ENCODE measurements around the gene SAMD1. TPM values are rescaled to one million over a fixed set of nuclear protein-coding genes. Genes with fewer than 3 reads are reported as not detected.

The SAMD1 gene
- total RNA-seq, 2 donors from 2014 or later, result 11.2 to 22.1 TPM

DNA sequence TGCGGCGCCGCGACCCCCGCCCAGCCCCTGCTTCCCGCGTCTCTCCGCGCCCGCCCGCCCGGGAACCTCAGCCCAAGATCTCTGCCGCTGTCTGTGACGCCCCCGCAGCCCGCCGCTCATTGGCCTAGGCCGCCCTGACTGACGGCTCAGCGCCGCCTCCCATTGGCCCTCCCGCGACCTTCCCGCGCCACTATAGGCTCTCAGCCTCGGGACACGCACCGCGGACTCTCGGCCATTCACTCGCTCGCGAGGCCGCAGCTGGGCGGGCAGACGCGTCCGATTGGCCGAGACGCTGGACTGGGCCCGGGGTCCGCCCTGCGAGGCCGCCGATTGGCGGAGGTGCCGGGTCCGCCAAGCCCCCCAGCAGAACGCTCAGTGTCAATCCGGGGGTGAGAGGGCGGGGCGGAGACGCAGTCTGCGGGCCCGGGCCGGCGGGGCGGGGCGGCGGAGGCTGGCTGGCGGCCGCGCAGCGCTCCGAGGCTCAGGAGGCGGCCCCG is 27.2 kb upstream of the SAMD1 start, which contains the start of gene PRKACA:
Gene PRKACA, minus strand, starts transcription at position 95 of the 497 bp plus-strand sequence. CDS start 215 bp downstream, outside the sequence.
- TF ChIP-seq POLR2A (IDR thresholded peaks at IDR 0.05), result no peak
- TF ChIP-seq, protein P1, sequence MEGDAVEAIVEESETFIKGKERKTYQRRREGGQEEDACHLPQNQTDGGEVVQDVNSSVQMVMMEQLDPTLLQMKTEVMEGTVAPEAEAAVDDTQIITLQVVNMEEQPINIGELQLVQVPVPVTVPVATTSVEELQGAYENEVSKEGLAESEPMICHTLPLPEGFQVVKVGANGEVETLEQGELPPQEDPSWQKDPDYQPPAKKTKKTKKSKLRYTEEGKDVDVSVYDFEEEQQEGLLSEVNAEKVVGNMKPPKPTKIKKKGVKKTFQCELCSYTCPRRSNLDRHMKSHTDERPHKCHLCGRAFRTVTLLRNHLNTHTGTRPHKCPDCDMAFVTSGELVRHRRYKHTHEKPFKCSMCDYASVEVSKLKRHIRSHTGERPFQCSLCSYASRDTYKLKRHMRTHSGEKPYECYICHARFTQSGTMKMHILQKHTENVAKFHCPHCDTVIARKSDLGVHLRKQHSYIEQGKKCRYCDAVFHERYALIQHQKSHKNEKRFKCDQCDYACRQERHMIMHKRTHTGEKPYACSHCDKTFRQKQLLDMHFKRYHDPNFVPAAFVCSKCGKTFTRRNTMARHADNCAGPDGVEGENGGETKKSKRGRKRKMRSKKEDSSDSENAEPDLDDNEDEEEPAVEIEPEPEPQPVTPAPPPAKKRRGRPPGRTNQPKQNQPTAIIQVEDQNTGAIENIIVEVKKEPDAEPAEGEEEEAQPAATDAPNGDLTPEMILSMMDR (IDR thresholded peaks at IDR 0.05), result no peak
- Histone ChIP-seq H3K27ac (peak within 1 kb of the TSS; percentile 91 to 99 (median 96)), H3K9me3 (no peaks in the 10 kb centered on the region), H3K4me3 (peak within 1 kb of the TSS; percentile 90 to 98), H3K36me3 (replicated peaks in 1 of 2; ENCODE audit: insufficient read depth in 1 of 2, low read depth in 2 of 2) (no peaks in the 10 kb centered on the region), H3K27me3 (no peaks in the 10 kb centered on the region), H3K4me1 (peaks cover 56% of the 10 kb centered on the region)
- DNase-seq (peak; percentile 98 to 99 (median 99)), ATAC-seq (peak; percentile 93)
- intact Hi-C loops (cut with DNase I), result no loop called here
- 0% methylated on average over 40 of the region's 67 CpGs; no CpG with 5 or more reads in 1 of the 2 donors for WGBS, 2 donors

DNA sequence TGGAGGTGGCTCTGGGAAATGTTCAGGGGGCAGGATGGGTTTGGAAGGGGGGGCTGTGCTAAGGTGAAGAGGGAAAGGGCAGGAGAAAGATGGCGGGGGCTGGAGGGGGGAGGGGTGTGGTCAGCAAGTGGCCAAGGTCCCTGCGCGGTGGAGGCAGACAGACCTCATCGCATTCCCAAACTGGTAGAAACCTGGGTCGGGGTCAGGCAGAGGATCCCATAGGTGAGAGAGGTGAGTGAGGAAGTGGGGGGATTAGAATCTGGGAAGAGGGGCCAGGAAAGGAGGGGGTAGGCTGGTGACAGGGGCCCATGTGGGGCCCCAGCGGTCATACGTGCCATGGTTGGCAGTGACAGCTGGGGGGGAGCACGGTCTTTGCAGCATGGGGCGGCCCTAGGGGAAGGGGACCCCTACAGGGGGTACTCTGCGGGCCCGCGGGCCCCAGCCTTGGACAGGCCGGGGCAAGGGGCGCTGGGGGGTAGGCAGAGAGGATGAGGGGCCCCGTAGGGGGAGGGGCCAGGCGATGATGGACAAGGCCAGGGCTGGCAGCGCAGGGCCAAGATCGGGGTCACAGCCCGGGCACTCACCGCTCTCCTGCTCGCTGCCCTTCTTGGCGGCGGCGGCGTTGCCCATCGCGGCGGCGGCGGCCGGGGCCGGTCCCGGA is 26.5 kb upstream of the SAMD1 start:
- no peaks in the 10 kb centered on the region for H3K27me3 ChIP-seq
- peak overlapping the region; percentile 90 to 98 for H3K4me3 ChIP-seq
- no peaks in the 10 kb centered on the region for H3K9me3 ChIP-seq
- DNase-seq (peak; percentile 33 to 51 (median 36)), ATAC-seq (no peak)
- H3K27ac ChIP-seq, result peak overlapping the region; percentile 32 to 99 (median 76)
- intact Hi-C loops (cut with DNase I), result no loop called here
- TF ChIP-seq, protein P1 (IDR thresholded peaks at IDR 0.05), result peak in 1 of 7 experiments; percentile 9
- TF ChIP-seq POLR2A (IDR thresholded peaks at IDR 0.05), result no peak
- H3K36me3 ChIP-seq (replicated peaks in 1 of 2; ENCODE audit: insufficient read depth in 1 of 2, low read depth in 2 of 2), result no peaks in the 10 kb centered on the region
- WGBS, 2 donors, result 0 to 3% methylated on average over 11 to 33 of the region's 33 CpGs
- peaks cover 61% of the 10 kb centered on the region for H3K4me1 ChIP-seq

DNA sequence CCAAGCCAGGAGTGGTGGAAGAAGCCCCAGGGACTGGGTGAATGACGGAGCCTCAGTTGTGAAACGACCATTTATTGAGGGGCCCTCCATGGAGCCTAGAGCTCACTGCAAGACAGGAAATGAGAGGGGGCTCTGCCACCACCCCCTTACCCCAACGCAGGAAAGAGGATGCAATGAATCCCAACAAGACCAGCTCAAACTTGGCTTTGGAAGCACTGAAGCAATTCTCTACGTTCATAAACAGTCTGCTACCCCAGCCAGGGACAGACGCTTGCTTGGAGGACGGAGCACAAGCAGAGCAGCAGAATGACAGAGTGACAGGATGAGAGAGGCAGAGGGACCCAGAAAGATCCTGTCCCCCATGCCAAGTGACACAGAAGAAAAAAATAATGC is 26.0 kb upstream of the SAMD1 start:
- intact Hi-C loops (cut with DNase I), result no loop called here
- no peaks in the 10 kb centered on the region for H3K36me3 ChIP-seq (replicated peaks in 1 of 2; ENCODE audit: insufficient read depth in 1 of 2, low read depth in 2 of 2)
- H3K9me3 ChIP-seq, result no peaks in the 10 kb centered on the region
- ATAC-seq (no peak), DNase-seq (no peak)
- 5 to 14% methylated on average over 6 of the region's 6 CpGs for WGBS, 2 donors
- H3K4me1 ChIP-seq, result peaks cover 61% of the 10 kb centered on the region
- H3K4me3 ChIP-seq, result peak overlapping the region in 1 of 2 donors; percentile 90
- peak overlapping the region in 2 of 4 donors; percentile 96 to 99 for H3K27ac ChIP-seq
- H3K27me3 ChIP-seq, result no peaks in the 10 kb centered on the region
- no peak for TF ChIP-seq POLR2A (IDR thresholded peaks at IDR 0.05)

DNA sequence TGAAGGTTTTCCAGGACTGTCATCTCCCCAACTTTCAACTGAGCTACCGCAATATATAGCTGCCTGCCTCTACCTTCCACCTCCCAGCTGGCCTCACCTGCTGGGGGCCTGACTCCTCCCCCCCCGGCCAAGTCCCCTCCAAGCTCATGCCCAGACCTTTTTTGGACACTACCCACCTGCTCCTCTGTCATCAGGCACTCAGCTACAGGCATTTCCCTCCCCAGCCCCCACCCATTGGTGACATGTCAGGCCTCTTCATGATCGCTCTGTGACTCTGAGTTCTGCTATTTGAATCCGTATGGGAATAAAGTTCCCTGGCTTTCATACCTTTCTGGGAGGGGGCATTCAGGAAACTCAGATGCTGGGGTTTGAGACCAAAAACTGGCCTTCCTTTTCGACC is 25.2 kb upstream of the SAMD1 start:
- DNase-seq (no peak), ATAC-seq (no peak)
- H3K4me1 ChIP-seq, result peaks cover 61% of the 10 kb centered on the region
- H3K27me3 ChIP-seq, result no peaks in the 10 kb centered on the region
- peak overlapping the region in 2 of 4 donors; percentile 48 to 96 for H3K27ac ChIP-seq
- 49 to 64% methylated on average over 5 of the region's 5 CpGs for WGBS, 2 donors
- no peaks in the 10 kb centered on the region for H3K9me3 ChIP-seq
- H3K4me3 ChIP-seq, result no peak overlapping the region
- TF ChIP-seq POLR2A (IDR thresholded peaks at IDR 0.05), result no peak
- TF ChIP-seq, protein P1 (IDR thresholded peaks at IDR 0.05), result no peak
- no peaks in the 10 kb centered on the region for H3K36me3 ChIP-seq (replicated peaks in 1 of 2; ENCODE audit: insufficient read depth in 1 of 2, low read depth in 2 of 2)
- intact Hi-C loops (cut with DNase I), result no loop called here

DNA sequence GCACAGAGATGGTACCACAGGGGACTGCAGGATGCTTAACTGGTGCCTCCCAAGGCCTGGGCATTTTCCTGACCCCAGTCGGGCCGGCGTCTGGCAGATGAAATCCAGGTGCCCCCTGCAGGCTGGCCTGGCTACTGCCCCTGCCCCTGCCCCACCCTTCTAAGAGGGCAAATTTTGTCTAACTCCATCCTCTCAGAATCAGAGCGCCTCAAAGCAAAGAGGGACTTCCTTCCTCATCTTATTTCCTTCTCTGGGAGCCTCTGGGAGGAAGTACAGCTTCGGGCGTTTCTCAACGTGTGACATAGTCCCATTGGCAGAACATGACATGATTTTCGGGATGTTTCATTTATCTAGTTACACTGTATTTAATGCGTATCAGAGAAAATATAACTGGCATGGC is 24.3 kb upstream of the SAMD1 start:
- Histone ChIP-seq H3K27me3 (no peaks in the 10 kb centered on the region), H3K9me3 (no peaks in the 10 kb centered on the region), H3K36me3 (replicated peaks in 1 of 2; ENCODE audit: insufficient read depth in 1 of 2, low read depth in 2 of 2) (no peaks in the 10 kb centered on the region), H3K4me3 (no peak overlapping the region), H3K27ac (peak overlapping the region in 2 of 4 donors; percentile 48 to 62), H3K4me1 (peaks cover 59% of the 10 kb centered on the region)
- WGBS, 2 donors, result 38 to 41% methylated on average over 9 of the region's 9 CpGs
- DNase-seq (peak; percentile 57 to 72 (median 62)), ATAC-seq (no peak)
- intact Hi-C loops (cut with DNase I), result no loop called here
- TF ChIP-seq, protein P1 (IDR thresholded peaks at IDR 0.05), result peak; percentile 43 to 55 (median 51)
- TF ChIP-seq POLR2A (IDR thresholded peaks at IDR 0.05), result no peak

All from body of pancreas (tissue), 4 donors.